ENCODE data around the gene CHN2. TPM values are rescaled to one million over a fixed set of nuclear protein-coding genes. Genes with fewer than 3 reads are reported as not detected.

Gene CHN2
- total RNA-seq, 1 experiment from 2014 or later = 2.1 TPM

- Histone ChIP-seq H3K36me3 (ENCODE audit: control insufficient read depth in 1 of 2, insufficient read depth in 2 of 2, low read length in 2 of 2) (no peaks in the 10 kb centered on the region), H3K9ac (ENCODE audit: low read length) (no peak overlapping the region), H3K9me3 (ENCODE audit: control insufficient read depth in 1 of 2, insufficient read depth in 1 of 2, low read depth in 1 of 2, low read length in 2 of 2) (no peaks in the 10 kb centered on the region), H2AFZ (ENCODE audit: low read depth, low read length, poor library complexity, severe bottlenecking) (no peak overlapping the region), H3K27me3 (ENCODE audit: insufficient read depth, low read length) (0 out of 2 replicates have a peak, but pooled peaks cover 6% of the 10 kb centered on the region), H3K4me2 (ENCODE audit: low read length) (no peak overlapping the region), H3K27ac (ENCODE audit: low read depth, low read length) (no peak overlapping the region), H4K20me1 (ENCODE audit: insufficient read depth) (no peaks in the 10 kb centered on the region), H3K9me2 (ENCODE audit: insufficient read depth) (no peaks in the 10 kb centered on the region), H3K4me1 (ENCODE audit: control insufficient read depth in 1 of 2, insufficient read depth in 2 of 2, low read length in 2 of 2) (no peaks in the 10 kb centered on the region), H3K4me3 (replicated peaks in 1 of 2; ENCODE audit: low read depth in 1 of 2, low read length in 2 of 2) (no peak overlapping the region), H3K79me2 (ENCODE audit: insufficient read depth, low read length) (no peaks in the 10 kb centered on the region)
- ChIA-PET CTCF (no interaction called here), RAD21 (ENCODE audit: low non-redundant PET in 1 of 2, low total read pairs in 2 of 2, uncharacterized antibody in 2 of 2, unreplicated experiment in 2 of 2) (no interaction called here), POLR2A (no interaction called here)
- BruUV-seq (replicated peaks) = no TSS peak
- TF ChIP-seq, protein P1, sequence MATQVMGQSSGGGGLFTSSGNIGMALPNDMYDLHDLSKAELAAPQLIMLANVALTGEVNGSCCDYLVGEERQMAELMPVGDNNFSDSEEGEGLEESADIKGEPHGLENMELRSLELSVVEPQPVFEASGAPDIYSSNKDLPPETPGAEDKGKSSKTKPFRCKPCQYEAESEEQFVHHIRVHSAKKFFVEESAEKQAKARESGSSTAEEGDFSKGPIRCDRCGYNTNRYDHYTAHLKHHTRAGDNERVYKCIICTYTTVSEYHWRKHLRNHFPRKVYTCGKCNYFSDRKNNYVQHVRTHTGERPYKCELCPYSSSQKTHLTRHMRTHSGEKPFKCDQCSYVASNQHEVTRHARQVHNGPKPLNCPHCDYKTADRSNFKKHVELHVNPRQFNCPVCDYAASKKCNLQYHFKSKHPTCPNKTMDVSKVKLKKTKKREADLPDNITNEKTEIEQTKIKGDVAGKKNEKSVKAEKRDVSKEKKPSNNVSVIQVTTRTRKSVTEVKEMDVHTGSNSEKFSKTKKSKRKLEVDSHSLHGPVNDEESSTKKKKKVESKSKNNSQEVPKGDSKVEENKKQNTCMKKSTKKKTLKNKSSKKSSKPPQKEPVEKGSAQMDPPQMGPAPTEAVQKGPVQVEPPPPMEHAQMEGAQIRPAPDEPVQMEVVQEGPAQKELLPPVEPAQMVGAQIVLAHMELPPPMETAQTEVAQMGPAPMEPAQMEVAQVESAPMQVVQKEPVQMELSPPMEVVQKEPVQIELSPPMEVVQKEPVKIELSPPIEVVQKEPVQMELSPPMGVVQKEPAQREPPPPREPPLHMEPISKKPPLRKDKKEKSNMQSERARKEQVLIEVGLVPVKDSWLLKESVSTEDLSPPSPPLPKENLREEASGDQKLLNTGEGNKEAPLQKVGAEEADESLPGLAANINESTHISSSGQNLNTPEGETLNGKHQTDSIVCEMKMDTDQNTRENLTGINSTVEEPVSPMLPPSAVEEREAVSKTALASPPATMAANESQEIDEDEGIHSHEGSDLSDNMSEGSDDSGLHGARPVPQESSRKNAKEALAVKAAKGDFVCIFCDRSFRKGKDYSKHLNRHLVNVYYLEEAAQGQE (IDR thresholded peaks at IDR 0.05; ENCODE audit: low read depth) = no peak
- no peak for TF ChIP-seq ATF3 (IDR thresholded peaks at IDR 0.05)
- no peak for TF ChIP-seq EGR1 (IDR thresholded peaks at IDR 0.05; ENCODE audit: low read depth)
- no peak for DNase-seq (ENCODE audit: low read depth, low spot score)
- intact Hi-C loops (cut with micrococcal nuclease) = no loop called here
- no peak for ATAC-seq
Observed at GRCh38 chr7:29278337-29279069, 83.9 kb downstream of the CHN2 start.

Measured in HCT116 (cell line).